Measurements from ENCODE around the gene CD9. TPM values are rescaled to one million over a fixed set of nuclear protein-coding genes. Genes with fewer than 3 reads are reported as not detected.

Gene CD9
- polyA plus RNA-seq, 3 donors: 164 to 181 (median 169) TPM

Other genes with a start within 250 kb of the CD9 start
- 10 to 100 TPM in 2 of 3 donors, 1 to 10 TPM in 1; 9.4 to 18.1 (median 10.6) TPM for gene VWF, start 75.7 kb upstream of the CD9 start, polyA plus RNA-seq (ENCODE audit: insufficient read length in 3 of 3)
- gene PLEKHG6, start 110.3 kb downstream of the CD9 start, polyA plus RNA-seq (ENCODE audit: insufficient read length in 3 of 3): 1 to 10 TPM; 4.7 to 8.3 (median 8.0) TPM
- 10 to 100 TPM; 89.2 to 93.1 (median 90.2) TPM for gene TNFRSF1A, start 141.7 kb downstream of the CD9 start, polyA plus RNA-seq (ENCODE audit: insufficient read length in 3 of 3)
- gene SCNN1A, start 175.2 kb downstream of the CD9 start, polyA plus RNA-seq (ENCODE audit: insufficient read length in 3 of 3): 100 to 1,000 TPM in 1 of 3 donors, 10 to 100 TPM in 2; 64.4 to 105 (median 88.9) TPM
- gene LTBR, start 183.8 kb downstream of the CD9 start, polyA plus RNA-seq (ENCODE audit: insufficient read length in 3 of 3): 10 to 100 TPM; 67.5 to 85.7 (median 75.1) TPM
- 1 to 10 TPM in 2 of 3 donors, under 1 TPM in 1; 0.83 to 2.6 (median 2.2) TPM for gene CD27, start 244.6 kb downstream of the CD9 start, polyA plus RNA-seq (ENCODE audit: insufficient read length in 3 of 3)